ENCODE measurements around the gene LRP1. TPM values are rescaled to one million over a fixed set of nuclear protein-coding genes. Genes with fewer than 3 reads are reported as not detected.

LRP1 gene
- total RNA-seq, 4 donors from 2014 or later, result 83.1 to 149 (median 106) TPM

DNA sequence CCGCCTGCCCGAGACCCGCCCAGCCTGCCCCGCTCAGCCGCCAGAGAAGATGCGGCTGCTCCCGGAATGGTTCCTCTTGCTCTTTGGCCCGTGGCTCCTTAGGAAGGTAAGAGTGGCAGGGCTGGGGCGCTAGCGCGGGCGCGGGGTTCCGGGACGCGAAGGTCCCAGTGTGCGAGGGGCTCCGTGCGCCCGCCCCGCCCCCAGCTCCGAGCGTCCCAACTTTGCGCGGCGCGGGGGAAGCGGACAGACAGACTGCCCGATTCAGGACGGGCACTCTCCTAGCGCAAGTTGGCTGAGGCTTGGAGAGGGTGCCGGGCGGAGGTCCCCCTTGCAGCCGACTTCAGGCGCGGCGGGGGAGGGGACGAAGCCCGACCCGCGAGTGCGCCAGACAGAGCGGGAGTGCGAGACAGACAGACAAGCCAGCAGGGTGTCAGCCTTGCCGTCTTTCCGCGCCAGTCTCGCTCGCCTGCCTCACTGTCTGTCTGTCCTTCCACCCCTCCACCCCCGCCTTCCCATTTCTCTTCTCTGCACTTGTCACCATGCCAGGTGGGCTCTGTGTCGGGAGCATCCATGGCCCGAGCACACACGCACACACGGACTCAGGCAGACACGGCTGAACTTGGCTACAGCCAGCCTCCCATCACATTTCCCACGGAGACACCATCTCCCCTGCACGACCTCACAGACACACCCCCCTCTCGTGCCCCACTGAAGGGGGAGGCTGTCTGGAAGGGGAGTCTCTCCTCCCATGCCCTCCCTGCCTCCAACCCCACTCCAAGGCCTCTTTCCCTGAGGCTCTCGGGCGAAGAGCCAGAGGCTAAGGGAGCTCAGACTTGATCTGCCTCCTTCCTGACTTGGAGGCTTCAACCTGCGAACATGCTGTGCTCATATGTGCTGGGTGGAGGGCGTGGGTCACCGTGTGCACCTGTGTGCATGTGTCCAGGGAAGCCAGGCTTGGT is 88.9 kb downstream of the LRP1 start:
- H3K4me1 ChIP-seq, result peaks cover 61% of the 10 kb centered on the region
- H3K36me3 ChIP-seq, result peaks cover 5% of the 10 kb centered on the region
- H3K9me3 ChIP-seq, result no peaks in the 10 kb centered on the region
- TF ChIP-seq CTCF (IDR thresholded peaks at IDR 0.05), result no peak
- TF ChIP-seq POLR2A (IDR thresholded peaks at IDR 0.05), result no peak
- no peak for TF ChIP-seq POLR2AphosphoS5 (IDR thresholded peaks at IDR 0.05)
- no peak for TF ChIP-seq EP300 (IDR thresholded peaks at IDR 0.05)
- H3K27ac ChIP-seq, result no peak overlapping the region
- WGBS, result 3% methylated on average over 16 of the region's 63 CpGs
- peak overlapping the region; percentile 63 for H3K4me3 ChIP-seq
- peaks cover 62% of the 10 kb centered on the region for H3K27me3 ChIP-seq
- DNase-seq (ENCODE audit: low spot score in 2 of 2), result no peak

DNA sequence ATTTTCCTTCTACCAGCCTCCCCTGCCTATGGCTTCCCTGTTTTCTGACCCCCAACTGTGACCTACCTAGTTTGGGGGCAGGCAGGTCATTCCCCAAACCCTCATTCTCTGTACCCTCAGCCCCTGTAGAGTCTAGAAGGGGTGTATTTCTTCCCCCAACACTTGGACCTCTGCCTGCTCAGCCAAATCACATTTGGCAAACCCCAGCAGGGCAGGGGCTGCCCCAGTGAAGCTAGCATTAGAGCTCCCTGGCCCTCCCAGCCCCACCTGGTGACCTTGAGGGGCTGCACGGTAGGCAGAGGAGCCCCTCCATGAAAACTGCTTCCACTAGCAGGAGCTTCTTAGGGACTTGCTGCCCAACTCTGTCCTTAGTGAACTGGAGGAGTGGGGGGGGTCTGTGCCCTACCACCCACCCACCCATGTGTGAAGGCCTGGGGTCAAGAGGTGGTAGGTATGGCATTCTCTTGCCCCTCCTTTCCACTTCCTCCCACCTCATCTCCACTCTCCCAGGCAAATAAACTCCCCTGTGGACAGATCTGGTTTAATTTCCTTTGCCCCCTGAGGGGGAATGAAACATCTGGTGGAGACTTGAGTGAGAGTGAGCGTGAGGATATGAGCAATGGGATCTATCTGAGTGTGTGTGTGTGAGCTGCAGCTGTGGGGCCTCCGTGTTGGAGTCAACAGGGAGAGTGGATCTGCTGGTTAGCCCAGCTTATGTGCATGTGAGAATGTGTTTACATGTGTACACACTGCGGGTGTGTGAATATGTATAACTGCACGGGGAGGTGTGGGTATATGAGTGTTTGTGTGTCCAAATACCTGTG is 90.0 kb downstream of the LRP1 start:
- TF ChIP-seq POLR2AphosphoS5 (IDR thresholded peaks at IDR 0.05), result no peak
- no peak for TF ChIP-seq EP300 (IDR thresholded peaks at IDR 0.05)
- no peak for TF ChIP-seq CTCF (IDR thresholded peaks at IDR 0.05)
- TF ChIP-seq POLR2A (IDR thresholded peaks at IDR 0.05), result no peak
- no peaks in the 10 kb centered on the region for H3K36me3 ChIP-seq
- WGBS, result 76% methylated on average over 5 of the region's 5 CpGs
- H3K4me3 ChIP-seq, result no peak overlapping the region
- peaks cover 61% of the 10 kb centered on the region for H3K4me1 ChIP-seq
- H3K9me3 ChIP-seq, result no peaks in the 10 kb centered on the region
- DNase-seq (ENCODE audit: low spot score in 2 of 2), result no peak
- peaks cover 71% of the 10 kb centered on the region for H3K27me3 ChIP-seq
- H3K27ac ChIP-seq, result no peak overlapping the region

GRCh38 chr12:57219205-57219992 is 91.1 kb downstream of the LRP1 start:
- Histone ChIP-seq H3K4me3 (no peak overlapping the region), H3K36me3 (no peaks in the 10 kb centered on the region), H3K4me1 (peaks cover 50% of the 10 kb centered on the region), H3K27ac (no peak overlapping the region), H3K9me3 (no peaks in the 10 kb centered on the region), H3K27me3 (peaks cover 81% of the 10 kb centered on the region)
- TF ChIP-seq CTCF (IDR thresholded peaks at IDR 0.05) (no peak), EP300 (IDR thresholded peaks at IDR 0.05) (no peak), POLR2A (IDR thresholded peaks at IDR 0.05) (no peak), POLR2AphosphoS5 (IDR thresholded peaks at IDR 0.05) (no peak)
- WGBS, result 81% methylated on average over 14 of the region's 14 CpGs
- no peak for DNase-seq (ENCODE audit: low spot score in 2 of 2)

DNA sequence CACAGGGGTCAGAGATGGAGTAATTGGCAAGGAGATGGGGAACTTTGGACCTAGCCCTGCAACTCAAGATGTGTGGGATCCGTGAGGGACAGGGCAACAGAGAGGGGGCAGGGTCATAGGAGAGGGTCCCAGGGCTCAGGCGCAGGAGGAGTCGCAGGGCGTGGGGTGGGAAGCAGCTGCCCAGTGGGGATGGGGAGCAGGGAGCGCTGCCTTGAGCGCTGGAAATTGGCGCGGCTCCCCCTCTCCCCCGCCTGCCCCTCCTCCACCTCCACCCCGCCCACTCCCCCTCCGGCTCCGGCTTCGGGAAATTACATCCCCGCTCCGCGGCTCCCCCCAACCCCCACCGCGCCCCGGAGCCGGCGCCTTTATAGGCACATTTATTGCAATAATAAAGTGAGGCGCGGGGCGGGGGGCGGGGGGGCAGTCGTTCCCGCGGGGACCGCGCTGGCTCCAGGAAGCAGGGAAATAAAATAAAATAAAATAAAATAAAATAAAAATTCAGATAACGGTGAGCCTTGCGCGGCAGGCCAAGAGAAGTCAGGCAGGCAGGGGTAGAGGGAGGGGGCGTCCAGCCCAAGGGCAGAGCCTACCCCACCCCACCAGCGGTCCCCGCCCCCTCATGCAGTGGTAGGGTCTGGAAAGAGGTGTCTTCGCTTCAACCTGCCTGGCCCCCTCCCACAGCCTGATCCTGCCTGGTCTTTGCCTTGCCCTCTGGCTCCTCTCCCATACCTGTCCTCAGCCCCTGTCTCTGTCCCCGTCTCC is 91.9 kb downstream of the LRP1 start:
- no peak for TF ChIP-seq POLR2AphosphoS5 (IDR thresholded peaks at IDR 0.05)
- TF ChIP-seq POLR2A (IDR thresholded peaks at IDR 0.05), result no peak
- no peak for TF ChIP-seq CTCF (IDR thresholded peaks at IDR 0.05)
- TF ChIP-seq EP300 (IDR thresholded peaks at IDR 0.05), result no peak
- DNase-seq (ENCODE audit: low spot score in 2 of 2), result no peak
- H3K27me3 ChIP-seq, result peaks cover 82% of the 10 kb centered on the region
- 20% methylated on average over 38 of the region's 38 CpGs for WGBS
- H3K4me3 ChIP-seq, result no peak overlapping the region
- no peaks in the 10 kb centered on the region for H3K9me3 ChIP-seq
- H3K36me3 ChIP-seq, result no peaks in the 10 kb centered on the region
- no peak overlapping the region for H3K27ac ChIP-seq
- peaks cover 42% of the 10 kb centered on the region for H3K4me1 ChIP-seq
